AG20443 (cell line): Measurements from ENCODE around the gene STN1.
"Not testable (repeated sequence)": the region's sequence is repeated elsewhere in the genome, so short reads cannot be mapped to it uniquely, and the experiment has no call there.

ENCODE experiments used
- DNase-seq: peaks from one replicate; pipeline ENCODE4 v3.0.0; 2012; ENCODE audit warnings: low spot score, mixed read lengths

STN1 gene

DNA sequence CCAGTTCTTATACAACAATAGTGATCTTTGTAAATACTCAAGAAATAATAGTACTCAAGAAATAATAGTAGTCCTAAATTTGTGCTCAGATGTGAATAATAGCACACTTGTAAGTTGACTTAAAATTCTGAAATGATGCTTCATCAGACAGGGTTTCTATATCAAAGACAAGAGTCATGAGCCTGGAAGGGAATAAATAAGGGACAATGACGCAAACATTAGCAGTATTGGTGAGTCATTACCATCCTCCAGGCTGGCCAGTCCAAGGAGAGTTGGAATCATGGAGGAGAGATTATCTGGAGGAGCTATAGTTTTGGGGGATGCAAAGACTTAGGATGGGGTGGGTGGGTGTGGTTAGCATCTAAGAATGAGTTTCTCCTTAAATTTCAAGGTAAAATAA is 56.5 kb downstream of the STN1 start:
- peak; percentile 50 for DNase-seq

DNA sequence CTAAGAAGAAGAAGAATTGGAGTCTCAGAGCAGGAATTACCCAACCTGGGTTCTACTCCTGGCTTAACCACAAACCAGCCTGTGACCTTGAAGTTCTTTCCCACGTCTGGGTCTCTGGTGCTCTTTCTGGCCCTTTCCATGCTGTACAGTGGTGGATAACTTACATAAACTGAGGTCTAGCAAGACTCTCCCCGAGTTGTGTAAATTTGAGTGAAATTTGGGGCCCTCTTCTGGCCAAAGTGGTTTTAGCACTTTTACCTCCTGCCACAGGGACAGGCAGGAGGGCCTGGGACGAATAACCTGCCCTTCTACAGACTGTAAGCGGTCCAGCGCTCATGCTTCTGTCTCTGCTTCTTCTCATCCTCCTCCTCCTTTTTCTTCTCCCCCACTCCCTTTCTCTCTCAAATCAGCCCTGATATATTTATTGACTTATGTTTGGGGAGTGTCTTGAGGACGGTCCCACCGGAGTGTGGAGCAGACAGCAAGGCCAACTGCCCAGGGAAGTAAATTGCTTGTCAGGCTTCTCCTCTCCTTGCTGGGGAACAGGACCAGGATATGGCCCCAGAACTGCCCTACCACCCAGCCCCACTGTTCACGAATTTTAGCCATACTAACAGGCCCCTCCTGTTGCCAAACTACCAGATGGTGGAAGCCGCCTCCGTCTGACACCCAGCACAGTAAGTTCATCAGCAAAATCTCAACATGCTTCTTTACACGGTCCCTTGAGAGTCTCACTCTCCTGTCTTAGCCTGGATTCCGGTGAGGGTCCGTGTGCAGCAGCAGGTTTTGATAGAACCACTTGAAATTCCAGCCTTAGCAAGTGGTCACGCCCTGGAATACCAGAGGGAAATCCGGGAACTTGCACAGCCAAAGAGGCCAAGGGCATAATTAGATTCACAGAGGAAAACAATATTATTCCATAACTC is 58.6 kb downstream of the STN1 start:
- peak; percentile 66 for DNase-seq

DNA sequence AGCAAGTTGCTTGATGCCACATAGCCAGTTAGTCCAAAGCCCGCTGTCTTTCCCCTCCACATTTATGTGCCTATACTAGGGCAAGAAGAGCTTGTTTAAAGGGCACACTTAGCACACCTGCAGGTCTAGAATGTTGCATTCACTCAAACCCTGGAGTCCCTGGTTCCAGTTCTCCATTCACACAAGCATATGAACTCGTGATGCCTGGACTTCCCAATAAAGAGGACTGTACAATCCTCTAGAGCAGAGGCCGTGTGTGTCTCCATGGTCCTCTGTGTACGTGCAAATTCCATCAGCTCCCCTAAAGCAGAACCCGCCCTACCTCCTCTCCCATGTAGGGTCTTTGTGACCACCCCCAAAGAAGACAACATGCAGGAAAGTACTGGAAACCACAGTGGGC is 59.6 kb downstream of the STN1 start:
- DNase-seq: no peak

DNA sequence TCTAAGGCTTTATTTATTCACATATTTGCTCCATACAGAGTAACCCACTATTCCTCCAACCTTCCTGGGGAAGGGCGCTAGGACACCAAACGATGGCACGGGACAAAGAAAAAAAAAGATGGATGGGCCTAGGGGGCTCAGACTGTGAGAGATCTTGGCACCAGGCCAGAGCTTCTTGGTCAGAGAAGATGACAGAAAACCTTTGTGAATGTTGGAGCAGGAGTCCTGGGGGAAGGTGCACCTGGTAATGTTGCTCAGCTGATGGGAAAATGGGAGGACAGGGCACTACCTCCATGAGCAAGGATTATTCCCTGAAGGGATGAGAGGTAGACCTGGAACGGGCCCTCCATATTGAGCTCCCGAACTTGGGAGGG is 61.2 kb downstream of the STN1 start:
- DNase-seq: no peak

DNA sequence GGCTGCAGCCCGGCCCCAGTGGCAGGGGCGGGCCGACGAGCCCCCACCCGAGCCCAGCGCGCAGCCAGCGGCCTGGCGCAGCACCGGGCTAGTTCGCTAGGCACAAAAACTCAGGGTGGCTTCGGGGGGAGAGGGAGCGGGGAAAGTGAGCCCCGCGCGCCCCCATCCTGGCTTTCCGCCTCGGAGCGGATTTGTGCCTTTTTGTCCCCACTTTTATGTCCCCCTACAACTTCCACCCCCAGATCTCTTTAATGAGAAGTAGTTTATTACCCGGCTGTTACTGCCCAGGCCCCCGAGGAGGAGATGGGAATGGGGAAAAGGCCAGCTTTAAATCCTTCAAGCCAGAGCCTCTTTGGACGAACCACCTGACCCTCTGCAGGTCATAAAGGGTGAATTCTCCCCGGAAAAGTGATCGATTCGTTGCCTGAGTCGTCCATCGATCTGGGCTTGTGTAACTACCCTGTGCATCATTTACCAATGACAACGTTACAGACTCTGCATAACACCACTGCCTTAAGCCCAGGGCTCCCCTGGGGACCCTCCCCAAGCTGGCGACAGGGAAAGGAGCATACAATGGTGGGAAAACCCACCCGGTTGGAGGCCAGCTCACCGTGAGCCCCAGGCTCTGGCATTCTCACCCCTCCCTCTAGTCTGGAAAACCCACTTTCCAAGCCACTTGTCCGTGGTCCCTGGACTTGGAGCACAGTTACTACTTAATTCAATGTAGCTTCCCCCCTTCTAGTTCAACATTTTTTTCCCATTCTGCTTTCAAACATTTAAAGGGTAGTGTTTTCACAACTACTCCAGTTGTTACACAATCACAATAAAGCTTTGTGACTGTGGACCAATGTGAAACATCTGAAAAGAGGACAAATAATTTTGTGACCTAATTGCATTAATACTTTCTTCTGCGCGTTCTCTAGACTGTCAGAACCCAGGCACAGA is 61.9 kb downstream of the STN1 start:
- DNase-seq: no peak

DNA sequence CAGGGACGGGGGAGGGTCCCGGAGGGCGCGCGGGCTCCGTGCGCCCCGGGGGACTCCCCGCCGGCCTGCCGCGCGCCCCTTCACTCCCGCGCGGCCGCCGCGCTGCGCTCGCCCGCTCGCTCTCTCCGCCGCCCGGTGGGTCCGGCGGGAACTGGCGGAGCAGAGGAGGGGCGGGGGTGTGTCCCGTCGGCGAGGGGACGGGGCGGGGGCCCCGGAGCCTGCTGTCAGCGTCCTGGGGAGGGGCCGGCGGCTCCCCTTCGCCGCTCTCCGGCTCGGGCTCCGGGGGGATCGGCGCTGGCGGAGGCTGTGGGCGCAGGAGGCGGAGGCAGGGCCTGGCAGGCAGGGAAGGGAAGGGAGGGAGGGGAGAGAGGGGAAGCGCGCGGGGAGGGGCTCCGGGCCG is 62.6 kb downstream of the STN1 start, which contains the start of gene SH3PXD2A:
SH3PXD2A (minus strand) TSS at position 153 of the 400 bp plus-strand sequence. CDS start 310 bp downstream, outside the sequence.
- peak; percentile 73 for DNase-seq

DNA sequence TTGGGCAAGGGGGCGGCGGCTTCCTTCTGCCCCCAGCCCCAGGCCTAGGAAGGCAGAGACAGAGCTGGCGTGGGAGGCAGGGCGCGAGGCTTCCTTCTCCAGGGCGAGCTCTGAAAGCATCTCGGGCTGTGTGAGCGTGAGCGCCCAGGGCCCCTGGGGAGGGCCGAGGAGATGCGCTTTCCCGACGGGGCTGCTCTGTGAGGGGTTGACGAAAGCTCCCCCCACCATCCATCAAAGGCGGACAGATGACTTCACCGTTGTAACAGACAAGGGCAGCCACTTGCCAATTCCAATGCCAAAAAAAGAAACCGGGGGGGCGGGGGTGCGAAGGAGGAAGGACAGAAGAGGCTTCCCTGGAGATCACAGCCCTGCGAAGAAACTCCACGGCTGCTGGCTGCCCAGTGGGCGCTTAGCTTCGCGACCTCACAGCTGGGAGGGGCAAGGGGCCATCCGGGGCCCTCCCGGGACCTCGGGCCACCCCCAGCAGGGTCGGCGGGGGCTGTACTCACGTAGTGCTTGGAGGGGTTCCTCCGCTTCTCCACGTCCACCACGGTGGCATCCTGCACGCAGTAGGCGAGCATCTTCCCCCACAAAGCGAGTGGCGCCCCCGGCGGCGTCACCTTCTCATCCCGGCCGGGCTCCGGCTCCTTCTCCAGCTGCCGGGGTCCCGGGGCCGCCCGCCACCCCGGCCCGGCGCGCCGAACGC is 63.1 kb downstream of the STN1 start:
- DNase-seq: peak; percentile 51

DNA sequence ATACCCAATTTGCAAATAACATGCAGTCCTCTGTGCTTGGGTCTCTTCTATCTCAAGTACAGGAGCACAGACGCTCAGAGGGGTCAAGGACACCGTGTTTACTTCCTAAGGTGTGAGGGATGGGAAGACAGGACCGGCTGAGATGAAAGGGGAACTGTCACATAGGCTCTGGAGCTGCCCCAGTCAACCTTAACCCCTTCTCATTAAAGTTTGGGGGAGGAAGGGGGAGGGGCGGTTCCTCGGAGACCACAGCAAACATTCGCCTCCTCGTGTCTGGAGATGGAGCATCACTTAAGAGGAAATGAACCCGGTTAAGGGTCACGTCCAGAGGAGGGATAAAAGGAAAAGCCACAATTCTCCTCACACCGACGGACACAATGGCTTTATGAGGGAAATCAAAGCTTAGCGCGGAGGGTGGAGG is 63.7 kb downstream of the STN1 start:
- no peak for DNase-seq

DNA sequence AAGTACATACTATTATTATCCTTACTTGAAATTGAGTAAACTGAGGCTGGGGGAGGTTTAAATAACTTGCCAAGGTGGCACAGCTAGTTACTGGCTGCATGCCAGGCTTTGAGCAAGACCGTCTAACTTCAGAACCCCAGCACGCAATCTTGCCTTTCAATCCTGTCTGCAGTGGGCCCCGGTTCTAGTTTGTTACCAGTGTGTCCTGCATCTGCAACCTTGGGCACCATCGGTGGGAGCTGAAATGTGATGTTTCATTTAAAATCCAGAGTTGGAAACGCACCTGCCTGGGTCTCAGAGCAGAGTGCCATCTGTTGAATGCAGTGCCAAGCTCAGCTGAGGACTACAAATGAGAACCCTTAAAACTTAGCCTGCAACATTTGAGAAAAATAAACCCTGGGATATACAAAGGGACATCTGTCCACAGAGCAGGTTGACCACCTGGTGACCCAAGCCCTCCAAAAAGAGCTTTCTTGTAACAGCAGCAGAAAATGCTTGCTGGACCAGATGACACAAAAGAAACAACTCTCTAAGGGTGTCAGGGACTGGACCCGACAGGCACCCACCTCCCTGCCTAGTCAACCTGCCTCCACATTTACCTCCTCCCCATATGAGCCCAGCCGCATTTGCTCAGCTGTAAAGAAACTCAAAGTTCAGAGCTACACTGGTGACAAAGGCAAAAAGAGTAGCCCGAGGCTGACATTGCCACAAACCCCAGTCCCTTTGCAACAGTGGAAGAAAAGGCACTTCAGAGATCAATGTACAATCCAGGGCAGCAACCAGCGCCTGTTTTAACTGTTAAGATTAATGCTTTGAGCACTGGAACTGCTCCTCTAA is 64.3 kb downstream of the STN1 start:
- no peak for DNase-seq

DNA sequence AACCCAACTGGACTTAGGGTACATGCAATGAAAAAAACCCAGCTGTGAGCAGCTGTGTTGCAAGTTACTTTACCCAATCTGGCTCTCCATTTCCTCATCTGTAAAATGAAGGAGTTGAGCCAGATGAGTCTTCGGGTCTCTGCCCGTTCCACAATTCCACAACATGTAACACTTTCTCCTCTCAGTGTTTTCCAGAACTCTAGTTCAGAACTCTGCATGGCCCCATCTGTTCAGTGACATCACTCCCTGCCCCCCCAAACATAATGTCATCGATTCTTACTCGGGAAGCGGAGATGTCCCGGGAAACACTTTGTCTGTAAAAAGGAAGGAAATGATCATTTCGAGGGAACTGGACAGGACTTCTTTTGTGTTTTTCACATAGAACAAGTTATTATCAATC is 65.1 kb downstream of the STN1 start:
- peak; percentile 27 for DNase-seq

DNA sequence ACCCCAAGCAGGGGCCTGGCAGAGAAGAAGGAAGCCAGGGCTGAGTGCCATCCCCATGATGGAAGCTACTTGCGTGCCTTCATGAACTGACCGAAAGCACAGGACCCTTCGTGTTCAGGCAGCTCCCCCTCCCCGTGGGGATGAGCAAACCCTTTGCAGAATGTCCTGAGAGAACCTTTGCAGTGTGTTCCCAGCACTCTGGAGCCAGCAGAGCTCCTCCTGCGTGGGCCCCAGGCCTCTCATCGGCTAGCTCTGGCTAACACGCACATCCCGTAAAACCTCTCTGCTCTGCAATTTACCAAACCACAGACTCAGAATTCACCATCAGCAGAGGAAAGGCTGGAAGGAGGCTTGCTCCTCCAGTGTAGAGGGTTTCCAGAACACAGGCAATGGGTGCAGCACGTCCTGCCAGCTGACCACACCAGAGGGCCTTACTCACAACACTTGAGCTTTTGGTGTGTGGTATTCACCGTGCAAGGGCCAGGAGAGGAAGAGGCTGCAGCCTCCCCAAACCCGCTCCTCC is 65.7 kb downstream of the STN1 start:
- DNase-seq: peak; percentile 66

DNA sequence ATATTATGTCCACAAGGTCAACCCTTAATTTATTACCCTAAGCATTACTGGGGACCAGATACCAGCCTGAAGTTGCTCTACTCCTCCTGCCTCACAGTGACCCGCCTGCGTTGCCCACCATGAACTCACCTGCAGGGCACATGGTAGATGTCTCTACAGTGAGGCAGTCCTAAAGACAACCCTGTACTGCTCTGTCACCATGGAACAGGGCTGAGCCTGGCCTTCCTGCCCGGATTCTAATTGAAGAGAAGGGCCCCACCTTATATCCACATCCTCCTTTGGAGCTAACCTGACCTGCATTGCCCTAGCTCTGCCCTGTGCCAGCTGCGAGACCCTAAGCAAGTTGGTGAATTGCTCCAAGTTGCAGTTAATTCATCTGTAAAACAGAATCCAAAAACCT is 66.7 kb downstream of the STN1 start:
- no peak for DNase-seq

DNA sequence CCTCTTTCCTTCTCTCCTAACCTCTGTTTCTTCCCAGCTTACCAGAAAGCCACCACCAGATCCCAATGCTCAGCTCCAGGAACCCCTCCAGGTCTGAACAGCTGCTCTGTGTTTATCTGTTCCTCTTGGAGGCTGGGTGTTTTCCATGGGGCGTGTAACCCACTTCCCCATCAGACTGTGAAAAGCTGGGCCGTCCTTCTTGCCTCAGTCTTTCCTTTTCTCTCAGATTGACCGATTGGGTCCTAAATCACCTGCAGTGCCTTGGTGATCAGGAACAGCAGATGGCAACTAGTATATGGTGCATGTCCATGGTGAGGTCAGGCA is 67.5 kb downstream of the STN1 start:
- no peak for DNase-seq

DNA sequence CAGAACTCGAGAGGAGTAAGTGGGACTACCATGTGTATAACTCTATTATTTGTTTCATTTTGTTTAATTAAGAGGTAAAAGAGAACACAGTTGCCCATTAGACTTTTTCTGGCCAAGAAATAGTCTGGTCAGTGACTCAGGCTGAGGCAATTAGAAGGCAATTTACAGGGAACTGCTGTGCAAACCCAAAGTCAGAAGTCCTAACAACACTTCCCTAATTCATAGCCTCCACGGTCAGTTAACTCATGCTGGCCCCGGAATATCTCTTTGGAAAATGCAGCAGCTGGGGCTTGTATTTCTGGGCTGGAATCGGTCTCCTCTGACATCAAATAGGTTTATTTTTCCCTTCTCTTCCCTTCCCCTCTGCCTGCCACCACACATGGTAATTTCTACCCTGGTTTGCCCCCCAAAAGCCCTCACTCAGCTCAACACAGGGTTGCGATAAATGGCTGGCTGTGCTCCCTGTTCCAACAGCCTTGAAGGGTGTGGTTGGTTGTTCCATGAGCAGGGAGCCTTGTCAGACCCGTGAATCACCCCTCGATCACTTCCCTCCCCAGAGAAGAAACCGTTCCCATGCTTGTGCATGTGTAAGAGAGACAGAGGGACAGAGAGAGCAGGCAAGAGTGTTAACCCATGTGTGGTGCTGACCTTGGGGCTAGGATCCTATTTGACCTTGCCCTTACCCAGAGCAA is 68.0 kb downstream of the STN1 start:
- DNase-seq: peak; percentile 82

DNA sequence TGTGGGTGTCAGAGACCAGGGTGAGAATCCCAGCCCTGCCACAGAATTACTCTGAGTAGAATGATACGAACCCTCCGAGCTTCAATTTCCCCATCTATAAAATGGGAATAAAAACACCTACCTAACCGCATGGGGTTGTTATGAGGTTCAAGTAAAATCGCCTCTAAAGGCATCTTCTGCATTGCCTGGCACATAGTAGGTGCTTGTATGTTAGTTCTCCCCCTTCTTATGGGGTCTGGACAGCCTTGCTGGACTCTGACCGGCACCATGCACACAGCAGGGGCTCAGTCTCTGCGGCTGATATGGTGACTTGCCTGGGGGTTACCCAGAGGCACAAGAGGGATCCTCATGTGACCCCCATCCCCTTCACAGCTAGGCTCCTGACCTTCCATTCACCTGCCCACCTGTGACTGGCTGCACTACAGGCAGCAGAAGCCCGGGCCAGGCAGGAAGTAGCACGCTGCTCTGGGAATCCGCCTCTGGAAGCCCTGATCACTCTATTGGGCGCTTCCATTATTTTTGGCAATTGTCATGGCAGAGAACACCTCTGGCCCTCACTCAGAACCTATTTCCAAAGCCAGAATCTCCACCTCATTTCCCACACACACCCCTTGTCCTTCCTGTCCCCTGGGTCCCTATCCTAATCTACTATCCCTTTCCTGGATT is 68.6 kb downstream of the STN1 start:
- DNase-seq: no peak

DNA sequence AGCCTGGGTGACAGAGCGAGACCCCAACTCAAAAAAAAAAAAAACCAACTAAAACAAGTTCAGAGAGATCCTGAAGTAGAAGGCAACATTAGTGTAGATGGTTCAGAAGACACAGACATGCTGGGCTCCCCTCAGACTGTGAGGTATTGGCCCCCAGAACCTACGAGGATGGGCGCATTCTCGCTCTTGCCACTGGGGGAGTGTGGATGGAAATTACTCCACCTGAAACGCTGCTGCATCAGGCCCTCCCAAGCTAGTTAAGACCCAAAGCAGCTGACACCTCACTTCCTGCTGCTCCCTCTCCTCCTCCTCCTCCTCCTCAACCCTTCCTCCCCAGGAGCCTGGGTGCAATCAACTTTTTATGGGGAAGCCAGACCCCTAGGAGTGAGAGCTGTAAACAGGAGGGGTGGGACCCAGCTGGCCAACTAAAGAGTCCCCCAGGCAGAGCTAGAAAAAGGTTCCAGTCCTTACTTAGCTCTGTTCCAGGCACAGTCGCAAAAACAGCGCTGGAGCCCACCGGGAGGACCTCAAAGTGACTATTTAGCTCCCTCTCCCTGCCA is 70.0 kb downstream of the STN1 start:
- no peak for DNase-seq

DNA sequence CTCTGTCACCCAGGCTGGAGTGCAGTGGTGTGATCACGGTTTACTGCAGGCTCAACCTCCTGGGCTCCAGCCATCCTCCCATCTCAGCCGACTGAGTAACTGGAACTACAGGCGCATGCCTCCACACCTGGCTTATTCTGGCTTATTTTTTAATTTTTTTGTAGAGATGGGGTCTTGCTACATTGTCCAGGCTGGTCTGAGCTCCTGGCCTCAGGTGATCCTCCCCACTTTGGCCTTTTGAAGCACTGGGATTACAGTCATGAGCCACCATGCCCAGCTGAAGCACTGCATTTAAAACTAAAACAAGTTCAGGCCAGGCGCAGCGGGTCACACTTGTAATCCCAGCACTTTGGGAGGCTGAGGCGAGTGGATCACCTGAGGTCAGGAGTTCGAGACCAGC is 70.6 kb downstream of the STN1 start:
- no peak for DNase-seq

DNA sequence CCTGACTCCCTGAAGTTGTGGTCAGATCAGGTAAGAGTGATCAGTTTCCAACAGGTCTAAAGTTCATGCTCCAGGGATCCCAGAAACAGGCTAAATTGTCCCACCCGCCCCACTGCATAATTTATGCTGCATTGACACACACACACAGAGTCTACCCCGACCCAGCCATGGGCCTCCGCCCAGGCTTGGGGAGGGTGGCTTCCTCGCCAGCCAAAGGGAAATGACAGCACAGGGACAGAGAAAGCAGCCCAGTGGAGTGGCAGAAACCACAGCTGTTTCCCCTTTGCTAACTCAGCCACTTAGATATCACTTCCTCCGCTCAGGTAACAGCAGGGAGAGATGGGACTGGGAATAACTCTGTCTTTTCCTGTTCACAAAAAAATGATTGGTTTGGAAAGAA is 72.0 kb downstream of the STN1 start:
- no peak for DNase-seq

DNA sequence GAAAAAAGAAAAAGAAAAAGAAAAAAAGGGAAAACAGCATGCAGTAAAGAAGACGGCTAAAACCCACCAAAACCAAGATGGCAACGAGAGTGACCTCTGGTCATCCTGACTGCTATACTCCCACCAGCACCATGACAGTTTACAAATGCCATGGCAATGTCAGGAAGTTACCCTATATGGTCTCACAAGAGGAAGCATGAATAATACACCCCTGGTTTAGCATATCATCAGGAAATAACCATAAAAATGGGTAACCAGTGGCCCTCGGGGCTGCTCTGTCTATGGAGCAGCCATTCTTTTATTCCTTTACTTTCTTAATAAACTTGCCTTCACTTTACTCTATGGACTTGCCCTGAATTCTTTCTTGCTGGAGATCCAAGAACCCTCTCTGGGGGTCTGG is 72.6 kb downstream of the STN1 start:
- not testable (repeated sequence) for DNase-seq
